Upper lobe of left lung (tissue), 6 donors: Measurements from ENCODE around the gene ADCY5. TPM values are rescaled to one million over a fixed set of nuclear protein-coding genes. Genes with fewer than 3 reads are reported as not detected.

ENCODE experiments used
- ATAC-seq, 2 donors: fragments of 200-7000 bp; cut with Tn5 transposase; one replicate each; pipeline ENCODE4 v1.9.1; 2022; ENCODE audit warnings: mild to moderate bottlenecking in 2 of 2, moderate library complexity in 2 of 2; ENCODE audit not compliant: low FRiP score in 2 of 2
- DNase-seq, 2 donors: peaks; one replicate each; pipeline ENCODE4 v3.0.0-alpha.2; 2019 to 2020
- H3K27ac ChIP-seq, 4 donors: fragments of 200-600 bp; sonication (generic); one replicate each; pipeline ENCODE4 v1.5.1; 2016 to 2019
- H3K27me3 ChIP-seq, 4 donors: fragments of 200-600 bp; sonication (generic); one replicate each; pipeline ENCODE4 v1.5.1; 2017 to 2019
- H3K36me3 ChIP-seq, 4 donors: fragments of 200-600 bp; sonication (generic); one replicate each; pipeline ENCODE4 v1.5.1; 2016 to 2019
- H3K4me1 ChIP-seq, 4 donors: fragments of 200-600 bp; sonication (generic); one replicate each; pipeline ENCODE4 v1.5.1; 2018 to 2019
- H3K4me3 ChIP-seq, 4 donors: fragments of 200-600 bp; sonication (generic); one replicate each; pipeline ENCODE4 v1.5.1; 2017 to 2019; ENCODE audit warnings: mild to moderate bottlenecking in 2 of 4, moderate library complexity in 1 of 4
- H3K9me3 ChIP-seq, 4 donors: fragments of 200-600 bp; sonication (generic); one replicate each; pipeline ENCODE4 v1.5.1; 2018 to 2019
- EP300 ChIP-seq, 4 donors: sonication (generic); formaldehyde crosslinking; IDR thresholded peaks; one replicate each; pipeline ENCODE4 v1.5.1; 2017; ENCODE audit warnings: antibody characterized with exemption in 4 of 4, control low read depth in 2 of 4
- POLR2A ChIP-seq, 4 donors: fragments of 450-650 bp; IDR thresholded peaks; one replicate each; pipeline ENCODE4 v1.5.1; 2016 to 2017; ENCODE audit warnings: antibody characterized with exemption in 4 of 4, mild to moderate bottlenecking in 2 of 4
- POLR2AphosphoS5 ChIP-seq, 2 donors: sonication (generic); formaldehyde crosslinking; IDR thresholded peaks; one replicate each; pipeline ENCODE4 v1.5.1; 2017; ENCODE audit warnings: antibody characterized with exemption in 2 of 2
- WGBS, 2 donors: methylation state at CpG; one replicate each; pipeline ENCODE4 v1.1.5; 2017 to 2018; 5-methylcytosine and 5-hydroxymethylcytosine counted together
- total RNA-seq, 6 donors: library from RNA; depleted of rRNA in 4 of 6; stranded (reverse); fragments of >200 nt in 4 of 6; gene quantifications; one replicate each; pipeline versions ENCODE4 v1.1.0 to v1.2.1, GENCODE V29; 2016 to 2021
- TF ChIP-seq, protein P1 (sequence below), 6 experiments: fragments of 450-650 bp in 4 of 6; fragments of 200-600 bp in 2 of 6; sonication (generic) in 2 of 6; IDR thresholded peaks; one replicate each; pipeline ENCODE4 v1.5.1; 2016 to 2019; ENCODE audit warnings: antibody characterized with exemption in 6 of 6
- donor health status: DM: no; HTN: no; CAD: no; lungs with moderate emphysema.
- donor health status: DM: no; HTN: yes; CAD: no; lungs with severe emphysema.

Gene ADCY5
- total RNA-seq, 6 donors from 2014 or later, result 2.1 to 23.0 (median 3.2) TPM

GRCh38 chr3:123449997-123450604 is 1.2 kb upstream of the ADCY5 start:
- H3K9me3 ChIP-seq, result no peaks in the 10 kb centered on the region
- TF ChIP-seq EP300 (IDR thresholded peaks at IDR 0.05) (no peak), POLR2AphosphoS5 (IDR thresholded peaks at IDR 0.05) (no peak), POLR2A (IDR thresholded peaks at IDR 0.05) (no peak)
- TF ChIP-seq, protein P1, sequence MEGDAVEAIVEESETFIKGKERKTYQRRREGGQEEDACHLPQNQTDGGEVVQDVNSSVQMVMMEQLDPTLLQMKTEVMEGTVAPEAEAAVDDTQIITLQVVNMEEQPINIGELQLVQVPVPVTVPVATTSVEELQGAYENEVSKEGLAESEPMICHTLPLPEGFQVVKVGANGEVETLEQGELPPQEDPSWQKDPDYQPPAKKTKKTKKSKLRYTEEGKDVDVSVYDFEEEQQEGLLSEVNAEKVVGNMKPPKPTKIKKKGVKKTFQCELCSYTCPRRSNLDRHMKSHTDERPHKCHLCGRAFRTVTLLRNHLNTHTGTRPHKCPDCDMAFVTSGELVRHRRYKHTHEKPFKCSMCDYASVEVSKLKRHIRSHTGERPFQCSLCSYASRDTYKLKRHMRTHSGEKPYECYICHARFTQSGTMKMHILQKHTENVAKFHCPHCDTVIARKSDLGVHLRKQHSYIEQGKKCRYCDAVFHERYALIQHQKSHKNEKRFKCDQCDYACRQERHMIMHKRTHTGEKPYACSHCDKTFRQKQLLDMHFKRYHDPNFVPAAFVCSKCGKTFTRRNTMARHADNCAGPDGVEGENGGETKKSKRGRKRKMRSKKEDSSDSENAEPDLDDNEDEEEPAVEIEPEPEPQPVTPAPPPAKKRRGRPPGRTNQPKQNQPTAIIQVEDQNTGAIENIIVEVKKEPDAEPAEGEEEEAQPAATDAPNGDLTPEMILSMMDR (IDR thresholded peaks at IDR 0.05), result no peak
- peaks cover 0 to 29% (median 19%) of the 10 kb centered on the region in 4 donors for H3K27me3 ChIP-seq
- peaks cover 16 to 32% (median 19%) of the 10 kb centered on the region in 4 donors for H3K4me1 ChIP-seq
- peak overlapping the region in 3 of 4 donors; percentile 47 to 62 (median 57) for H3K4me3 ChIP-seq
- ATAC-seq, result peak in 1 of 2 donors; percentile 8
- H3K36me3 ChIP-seq, result no peaks in the 10 kb centered on the region
- WGBS, 2 donors, result 14 to 15% methylated on average over 32 of the region's 33 CpGs
- DNase-seq, result peak in 1 of 2 donors; percentile 77
- peak overlapping the region in 2 of 4 donors; percentile 49 to 74 for H3K27ac ChIP-seq

DNA sequence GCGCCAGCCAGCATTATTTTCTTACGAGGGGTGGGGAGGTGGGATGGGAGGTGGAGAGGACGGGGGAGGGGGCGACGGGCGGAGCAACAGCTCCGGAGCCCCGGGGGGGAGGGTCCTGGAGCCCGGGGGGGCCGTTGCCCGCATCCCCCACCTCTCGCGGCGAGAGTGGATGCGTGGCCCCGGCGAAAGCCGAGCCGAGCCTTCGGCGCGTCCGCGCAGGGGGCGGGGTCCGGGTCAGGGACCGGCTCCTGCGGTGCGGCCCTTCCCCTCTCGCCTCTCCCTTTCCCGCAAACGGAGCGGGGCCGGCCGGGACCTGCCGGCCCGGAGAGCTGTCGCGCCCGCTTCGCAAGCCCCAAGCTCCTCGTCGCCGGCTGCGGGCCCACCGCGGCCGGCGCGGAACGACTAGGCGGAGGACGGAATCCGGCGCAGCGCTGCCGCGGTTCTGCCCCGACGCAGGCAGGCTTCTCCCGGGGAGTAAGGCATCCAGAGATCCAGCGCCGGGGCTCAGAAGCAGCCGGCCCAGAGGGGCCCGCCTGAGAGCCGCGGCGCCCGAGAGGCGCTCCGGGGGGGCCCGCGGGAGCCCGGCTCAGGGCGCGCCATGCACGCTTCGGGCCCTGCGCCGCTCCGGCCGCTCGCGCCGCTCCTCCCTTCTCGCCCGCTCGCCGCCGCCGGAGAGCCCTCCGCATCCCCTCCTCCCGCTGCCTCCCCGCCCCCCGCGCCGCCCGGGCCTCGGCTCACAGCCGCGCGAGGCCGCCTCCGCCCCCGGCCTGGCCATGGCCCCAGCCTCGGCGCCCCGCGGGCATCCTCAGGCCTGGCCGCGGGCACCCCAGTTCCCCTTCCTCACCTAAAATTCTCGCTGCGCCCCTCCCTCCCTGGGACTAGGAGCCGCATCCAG is 459 bp upstream of the ADCY5 start:
- H3K4me1 ChIP-seq, result peaks cover 16 to 32% (median 19%) of the 10 kb centered on the region in 4 donors
- DNase-seq, result peak in 1 of 2 donors; percentile 89
- H3K36me3 ChIP-seq, result no peaks in the 10 kb centered on the region
- peaks cover 0 to 29% (median 19%) of the 10 kb centered on the region in 4 donors for H3K27me3 ChIP-seq
- H3K4me3 ChIP-seq, result peak overlapping the region; percentile 42 to 62 (median 52)
- peak overlapping the region in 3 of 4 donors; percentile 35 to 74 (median 58) for H3K27ac ChIP-seq
- H3K9me3 ChIP-seq, result no peaks in the 10 kb centered on the region
- TF ChIP-seq POLR2A (IDR thresholded peaks at IDR 0.05) (no peak), POLR2AphosphoS5 (IDR thresholded peaks at IDR 0.05) (no peak), EP300 (IDR thresholded peaks at IDR 0.05) (no peak)
- TF ChIP-seq, protein P1 (IDR thresholded peaks at IDR 0.05), result no peak
- WGBS, 2 donors, result 1% methylated on average over 34 to 50 of the region's 114 CpGs
- ATAC-seq, result peak in 1 of 2 donors; percentile 79

DNA sequence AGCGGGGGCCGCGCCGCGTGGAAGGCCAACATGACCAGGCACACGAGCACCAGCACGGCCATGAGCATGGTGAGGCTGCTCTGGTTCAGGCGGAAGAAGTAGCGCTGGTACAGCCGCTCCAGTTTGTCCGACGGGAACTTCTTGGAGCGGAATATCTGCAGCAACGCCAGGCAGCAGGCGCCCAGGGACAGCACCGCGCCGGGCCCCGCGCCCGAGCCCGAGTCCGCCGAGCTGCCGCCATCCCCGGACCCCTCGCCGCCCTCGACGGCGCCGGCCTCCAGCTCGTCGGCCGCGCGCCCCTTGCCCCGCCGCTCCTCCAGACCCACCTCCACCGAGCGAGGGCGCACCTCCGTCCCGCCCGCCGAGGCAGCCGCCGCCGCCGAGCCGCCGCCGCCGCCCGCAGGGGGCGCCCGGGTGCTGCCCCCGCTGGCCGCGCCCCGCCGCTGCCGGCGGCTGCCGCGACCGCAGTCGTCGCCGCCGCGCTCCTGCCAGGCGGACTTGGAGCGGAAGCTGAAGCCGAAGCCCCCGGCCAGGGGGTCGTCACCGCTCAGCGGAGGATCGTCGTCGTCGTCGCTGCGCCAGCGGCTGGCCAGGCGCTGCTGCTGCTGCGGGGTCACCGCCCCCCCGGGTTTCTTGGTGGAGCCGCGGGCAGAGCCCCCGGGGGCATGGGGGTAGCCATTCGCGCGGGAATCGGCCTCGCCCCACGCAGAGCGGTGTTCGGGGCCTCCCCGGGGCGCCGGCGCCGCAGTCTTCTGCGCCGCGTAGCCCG is 957 bp downstream of the ADCY5 start:
- DNase-seq (peak in 1 of 2 donors; percentile 88), ATAC-seq (no peak)
- Histone ChIP-seq H3K4me3 (peak overlapping the region; percentile 25 to 62 (median 52)), H3K4me1 (peaks cover 16 to 32% (median 19%) of the 10 kb centered on the region in 4 donors), H3K27ac (peak overlapping the region in 3 of 4 donors; percentile 45 to 74 (median 58)), H3K36me3 (no peaks in the 10 kb centered on the region), H3K9me3 (no peaks in the 10 kb centered on the region), H3K27me3 (peaks cover 0 to 29% (median 19%) of the 10 kb centered on the region in 4 donors)
- no peak for TF ChIP-seq POLR2AphosphoS5 (IDR thresholded peaks at IDR 0.05)
- no peak for TF ChIP-seq EP300 (IDR thresholded peaks at IDR 0.05)
- TF ChIP-seq POLR2A (IDR thresholded peaks at IDR 0.05), result no peak
- TF ChIP-seq, protein P1 (IDR thresholded peaks at IDR 0.05), result peak in 4 of 6 experiments; percentile 23 to 46 (median 38)
- 17% methylated on average over 28 of the region's 110 CpGs; no CpG with 5 or more reads in 1 of the 2 donors for WGBS, 2 donors

DNA sequence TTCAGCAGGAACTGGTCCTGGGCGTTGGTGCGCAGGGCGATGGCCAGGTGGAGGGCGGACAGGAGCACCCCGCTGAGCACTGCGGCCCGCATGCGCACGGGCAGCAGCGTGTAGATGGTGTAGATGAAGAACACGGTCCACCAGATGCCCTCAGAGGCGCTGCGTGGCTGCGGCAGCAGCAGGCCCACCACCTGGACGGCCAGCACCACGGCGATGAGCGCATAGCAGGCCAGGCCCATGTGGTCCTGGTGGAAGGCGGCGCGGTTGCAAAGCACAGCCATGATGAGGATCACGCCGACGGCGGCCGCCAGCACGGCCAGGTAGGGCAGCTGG is 1.5 kb downstream of the ADCY5 start:
- H3K36me3 ChIP-seq, result no peaks in the 10 kb centered on the region
- peaks cover 0 to 29% (median 19%) of the 10 kb centered on the region in 4 donors for H3K27me3 ChIP-seq
- peak overlapping the region in 1 of 4 donors; percentile 7 for H3K27ac ChIP-seq
- WGBS, 2 donors, result 93 to 94% methylated on average over 17 to 27 of the region's 27 CpGs
- DNase-seq (peak in 1 of 2 donors; percentile 85), ATAC-seq (no peak)
- H3K4me3 ChIP-seq, result peak overlapping the region in 3 of 4 donors; percentile 18 to 47 (median 24)
- TF ChIP-seq POLR2AphosphoS5 (IDR thresholded peaks at IDR 0.05) (no peak), POLR2A (IDR thresholded peaks at IDR 0.05) (no peak), EP300 (IDR thresholded peaks at IDR 0.05) (no peak)
- TF ChIP-seq, protein P1 (IDR thresholded peaks at IDR 0.05), result no peak
- peaks cover 16 to 32% (median 19%) of the 10 kb centered on the region in 4 donors for H3K4me1 ChIP-seq
- no peaks in the 10 kb centered on the region for H3K9me3 ChIP-seq
